ENCODE results near the gene PRKG1.

The PRKG1 gene

DNA sequence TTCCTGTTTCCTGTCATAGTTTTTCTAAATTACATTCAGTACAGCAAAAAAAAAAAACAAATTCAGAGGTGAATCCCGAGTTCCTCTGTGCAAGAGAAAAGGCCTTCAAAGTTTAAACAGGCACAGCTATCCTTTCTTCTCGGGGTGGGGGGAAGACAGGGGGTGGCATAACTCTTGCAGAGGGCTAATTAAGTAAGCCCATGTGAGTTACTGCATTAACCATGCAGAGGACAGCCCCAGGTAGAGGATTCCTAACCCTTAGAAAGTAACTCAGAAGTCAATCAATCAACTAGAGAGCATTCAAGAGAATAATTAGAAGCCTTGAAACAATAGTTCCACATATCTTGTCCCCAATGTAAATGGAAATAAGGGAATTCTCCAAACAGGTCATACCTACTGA is 454.2 kb downstream of the PRKG1 start:
- no peak for DNase-seq
- no peaks in the 10 kb centered on the region for H3K27me3 ChIP-seq (ENCODE audit: insufficient read depth, low read depth, severe bottlenecking)
- no peak overlapping the region for H3K4me3 ChIP-seq (ENCODE audit: low read depth, low read length)

DNA sequence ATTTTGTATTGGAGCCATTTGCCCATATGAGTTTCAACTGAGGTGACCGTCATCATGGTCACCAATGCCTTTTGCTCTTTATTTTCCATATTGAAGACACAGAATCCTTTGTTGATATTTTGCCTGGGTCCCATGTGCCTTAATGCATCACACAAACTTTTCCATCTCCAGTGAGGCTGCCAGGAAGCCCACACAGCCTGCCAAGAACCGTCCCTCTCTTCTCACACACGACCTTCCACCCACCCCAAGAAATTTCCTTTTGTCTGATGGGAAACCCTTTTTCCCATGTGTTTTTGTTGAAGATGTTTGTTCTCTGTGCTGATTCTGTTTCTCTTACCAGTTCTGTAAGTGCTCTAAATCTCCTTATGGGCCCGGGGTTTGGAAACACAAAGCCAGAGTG is 456.3 kb downstream of the PRKG1 start:
- Histone ChIP-seq H3K9me3 (ENCODE audit: severe bottlenecking) (no peaks in the 10 kb centered on the region), H3K27me3 (ENCODE audit: insufficient read depth, low read depth, severe bottlenecking) (no peaks in the 10 kb centered on the region), H3K36me3 (no peaks in the 10 kb centered on the region), H3K27ac (no peak overlapping the region), H3K4me3 (ENCODE audit: low read depth, low read length) (no peak overlapping the region)
- DNase-seq, result no peak
- TF ChIP-seq CTCF (IDR thresholded peaks at IDR 0.05; ENCODE audit: low read depth, low read length), result no peak

More for the DNA sequence above, 454.2 kb downstream of the PRKG1 start:
- Histone ChIP-seq H3K27ac (no peak overlapping the region), H3K9me3 (ENCODE audit: severe bottlenecking) (no peaks in the 10 kb centered on the region), H3K36me3 (no peaks in the 10 kb centered on the region)
- no peak for TF ChIP-seq CTCF (IDR thresholded peaks at IDR 0.05; ENCODE audit: low read depth, low read length)

DNA sequence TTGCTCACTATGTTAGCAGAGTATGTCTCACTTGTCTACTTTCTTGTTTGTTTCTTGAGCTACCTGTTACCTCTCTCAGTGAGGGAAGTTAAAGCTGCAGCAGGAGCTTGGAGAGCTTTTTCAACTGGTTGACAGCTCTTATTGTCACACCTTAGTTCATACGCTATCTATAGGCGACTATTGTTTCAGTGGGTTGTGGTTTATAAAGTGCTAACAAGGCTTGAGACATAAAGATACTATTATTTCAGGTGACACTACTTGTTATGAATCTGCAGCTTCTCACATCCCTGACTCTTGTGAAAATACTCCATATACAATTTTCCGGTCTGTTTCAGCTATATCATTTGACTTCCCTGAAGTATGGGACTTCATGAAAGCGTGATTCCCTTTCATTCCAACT is 457.8 kb downstream of the PRKG1 start:
- Histone ChIP-seq H3K4me3 (ENCODE audit: low read depth, low read length) (no peak overlapping the region), H3K36me3 (no peaks in the 10 kb centered on the region), H3K9me3 (ENCODE audit: severe bottlenecking) (no peaks in the 10 kb centered on the region), H3K27ac (no peak overlapping the region), H3K27me3 (ENCODE audit: insufficient read depth, low read depth, severe bottlenecking) (no peaks in the 10 kb centered on the region)
- DNase-seq, result no peak
- no peak for TF ChIP-seq CTCF (IDR thresholded peaks at IDR 0.05; ENCODE audit: low read depth, low read length)

- Histone ChIP-seq H3K4me3 (ENCODE audit: low read depth, low read length) (no peak overlapping the region), H3K36me3 (no peaks in the 10 kb centered on the region), H3K27ac (no peak overlapping the region), H3K9me3 (ENCODE audit: severe bottlenecking) (no peaks in the 10 kb centered on the region), H3K27me3 (ENCODE audit: insufficient read depth, low read depth, severe bottlenecking) (no peaks in the 10 kb centered on the region)
- no peak for DNase-seq
- no peak for TF ChIP-seq CTCF (IDR thresholded peaks at IDR 0.05; ENCODE audit: low read depth, low read length)
Measured at GRCh38 chr10:51542853-51543252, 468.6 kb downstream of the PRKG1 start.

DNA sequence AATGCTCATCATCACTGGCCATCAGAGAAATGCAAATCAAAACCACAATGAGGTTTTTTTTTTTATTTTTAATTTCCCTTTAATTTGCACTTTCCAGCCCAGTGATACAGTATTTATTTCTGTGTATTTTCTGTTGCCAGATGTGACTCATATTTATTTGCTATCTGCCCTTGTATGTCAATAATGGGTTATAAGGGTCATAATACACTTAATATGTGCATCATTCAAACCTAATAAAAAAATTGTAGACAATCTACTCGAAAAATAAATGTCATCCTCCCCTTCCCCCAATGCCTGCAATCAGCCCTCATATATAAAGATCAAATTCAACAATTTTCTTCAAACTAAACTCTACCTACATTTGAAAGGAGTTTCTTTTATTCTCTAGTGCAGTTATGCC is 470.6 kb downstream of the PRKG1 start:
- no peak for TF ChIP-seq CTCF (IDR thresholded peaks at IDR 0.05; ENCODE audit: low read depth, low read length)
- Histone ChIP-seq H3K36me3 (no peaks in the 10 kb centered on the region), H3K27me3 (ENCODE audit: insufficient read depth, low read depth, severe bottlenecking) (no peaks in the 10 kb centered on the region), H3K4me3 (ENCODE audit: low read depth, low read length) (no peak overlapping the region), H3K27ac (no peak overlapping the region), H3K9me3 (ENCODE audit: severe bottlenecking) (no peaks in the 10 kb centered on the region)
- no peak for DNase-seq

GRCh38 chr10:51547941-51548340 is 473.7 kb downstream of the PRKG1 start:
- no peak for TF ChIP-seq CTCF (IDR thresholded peaks at IDR 0.05; ENCODE audit: low read depth, low read length)
- DNase-seq, result no peak
- no peaks in the 10 kb centered on the region for H3K36me3 ChIP-seq
- no peaks in the 10 kb centered on the region for H3K9me3 ChIP-seq (ENCODE audit: severe bottlenecking)
- H3K27me3 ChIP-seq (ENCODE audit: insufficient read depth, low read depth, severe bottlenecking), result no peaks in the 10 kb centered on the region
- H3K4me3 ChIP-seq (ENCODE audit: low read depth, low read length), result no peak overlapping the region
- no peak overlapping the region for H3K27ac ChIP-seq

Measured in WERI-Rb-1 (cell line).